ENCODE data around the gene ELAVL2. TPM values are rescaled to one million over a fixed set of nuclear protein-coding genes. Genes with fewer than 3 reads are reported as not detected.

ELAVL2 gene
- total RNA-seq, 1 experiment from 2014 or later = 16.8 TPM

DNA sequence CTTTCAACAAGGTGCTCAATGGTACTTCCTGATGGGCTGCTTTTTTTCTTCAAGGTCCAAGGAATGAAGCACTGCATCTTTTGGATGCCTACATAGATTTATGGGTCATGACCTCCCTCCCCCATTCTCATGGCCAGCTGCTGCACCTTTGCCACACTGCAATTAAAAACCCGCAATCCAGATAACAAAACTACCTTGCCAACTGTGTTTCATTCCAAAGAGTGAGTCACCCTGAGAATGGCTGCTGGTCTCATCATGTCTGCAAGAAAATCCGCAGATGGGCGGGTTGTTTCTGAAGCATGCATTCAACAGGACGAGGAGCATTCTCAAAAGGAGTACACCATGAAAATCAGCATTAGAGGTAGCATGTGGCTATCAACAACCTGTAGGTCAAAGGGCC is 139.8 kb downstream of the ELAVL2 start:
- H2BK12ac ChIP-seq (ENCODE audit: insufficient read length, low read depth, low read length) = no peak overlapping the region
- H4K20me1 ChIP-seq (ENCODE audit: control insufficient read depth, insufficient read depth, insufficient read length) = no peaks in the 10 kb centered on the region
- no peak overlapping the region for H3K14ac ChIP-seq (ENCODE audit: insufficient read depth, low read length)
- H2BK20ac ChIP-seq (ENCODE audit: low read depth, low read length, poor library complexity, severe bottlenecking) = no peak overlapping the region
- H3K27me3 ChIP-seq (ENCODE audit: insufficient read depth, low read length) = no peaks in the 10 kb centered on the region
- H4K5ac ChIP-seq (ENCODE audit: insufficient read length, low read depth, low read length) = no peak overlapping the region
- no peak overlapping the region for H4K91ac ChIP-seq (ENCODE audit: insufficient read length, low read depth, low read length)
- no peak overlapping the region for H4K8ac ChIP-seq (replicated peaks; ENCODE audit: insufficient read length, low read depth, low read length)
- H3K4me1 ChIP-seq (ENCODE audit: insufficient read depth, low read length) = peaks cover 15% of the 10 kb centered on the region; the same call in 1 of the 2 replicates
- no peak overlapping the region for H3K18ac ChIP-seq (ENCODE audit: insufficient read length, low read depth, low read length)
- no peak for DNase-seq
- H2BK5ac ChIP-seq (ENCODE audit: insufficient read length, low read length) = no peak overlapping the region
- peaks cover 0 to 20% (median 2%) of the 10 kb centered on the region in 3 experiments; a peak in 5 of 7 replicates for H3K36me3 Mint-ChIP-seq (ENCODE audit: insufficient read depth in 1 of 3, low read depth in 3 of 3)
- no peaks in the 10 kb centered on the region for H3K79me1 ChIP-seq (ENCODE audit: insufficient read depth, low read depth, low read length, poor library complexity, severe bottlenecking)
- H3K79me2 ChIP-seq (ENCODE audit: insufficient read depth, low read length) = peaks cover 2% of the 10 kb centered on the region; the same call in 1 of the 2 replicates
- H2BK15ac ChIP-seq (ENCODE audit: low read depth, low read length) = no peak overlapping the region
- H2BK120ac ChIP-seq (ENCODE audit: low read depth, low read length, poor library complexity, severe bottlenecking) = no peak overlapping the region
- H3K23me2 ChIP-seq (ENCODE audit: insufficient read length, low read depth, low read length, poor library complexity, severe bottlenecking) = no peaks in the 10 kb centered on the region
- H3K9me3 ChIP-seq (ENCODE audit: control insufficient read depth, low read depth, low read length) = no peaks in the 10 kb centered on the region
- TF ChIP-seq, protein P1, sequence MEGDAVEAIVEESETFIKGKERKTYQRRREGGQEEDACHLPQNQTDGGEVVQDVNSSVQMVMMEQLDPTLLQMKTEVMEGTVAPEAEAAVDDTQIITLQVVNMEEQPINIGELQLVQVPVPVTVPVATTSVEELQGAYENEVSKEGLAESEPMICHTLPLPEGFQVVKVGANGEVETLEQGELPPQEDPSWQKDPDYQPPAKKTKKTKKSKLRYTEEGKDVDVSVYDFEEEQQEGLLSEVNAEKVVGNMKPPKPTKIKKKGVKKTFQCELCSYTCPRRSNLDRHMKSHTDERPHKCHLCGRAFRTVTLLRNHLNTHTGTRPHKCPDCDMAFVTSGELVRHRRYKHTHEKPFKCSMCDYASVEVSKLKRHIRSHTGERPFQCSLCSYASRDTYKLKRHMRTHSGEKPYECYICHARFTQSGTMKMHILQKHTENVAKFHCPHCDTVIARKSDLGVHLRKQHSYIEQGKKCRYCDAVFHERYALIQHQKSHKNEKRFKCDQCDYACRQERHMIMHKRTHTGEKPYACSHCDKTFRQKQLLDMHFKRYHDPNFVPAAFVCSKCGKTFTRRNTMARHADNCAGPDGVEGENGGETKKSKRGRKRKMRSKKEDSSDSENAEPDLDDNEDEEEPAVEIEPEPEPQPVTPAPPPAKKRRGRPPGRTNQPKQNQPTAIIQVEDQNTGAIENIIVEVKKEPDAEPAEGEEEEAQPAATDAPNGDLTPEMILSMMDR (conservative IDR thresholded peaks at IDR 0.05) = no peak
- no peak overlapping the region for H2AK5ac ChIP-seq (ENCODE audit: insufficient read length, low read length)
- H3K27me3 Mint-ChIP-seq (ENCODE audit: low read depth) = no peaks in the 10 kb centered on the region
- H3K23ac ChIP-seq (ENCODE audit: insufficient read length, low read depth, low read length) = no peak overlapping the region
- H3K4ac ChIP-seq (ENCODE audit: low read depth, low read length) = no peak overlapping the region
- H3K4me3 Mint-ChIP-seq = no peak overlapping the region; a peak in 1 of 5 replicates
- no peak overlapping the region for H3K9ac ChIP-seq (ENCODE audit: extremely low read depth, insufficient read length, low read length)
- no peak overlapping the region for H3K56ac ChIP-seq (ENCODE audit: insufficient read length, low read depth, low read length)
- no peak overlapping the region for H2AFZ ChIP-seq (ENCODE audit: low read length)
- no peaks in the 10 kb centered on the region for H3K9me3 Mint-ChIP-seq
- no peak overlapping the region for H3K4me2 ChIP-seq (ENCODE audit: insufficient read depth, insufficient read length, low read length)
- H3K27ac ChIP-seq (ENCODE audit: insufficient read length, low read depth, low read length) = no peak overlapping the region
- peaks cover 52 to 69% of the 10 kb centered on the region in 2 experiments for H3K4me1 Mint-ChIP-seq
- WGBS (ENCODE audit: extremely low coverage, insufficient read length, low lambda C conversion rate) = no CpG with 5 or more reads among the region's 4 CpGs
- H3K27ac Mint-ChIP-seq = peak overlapping the region in 2 of 3 experiments; percentile 7 to 37; a peak in 3 of 7 replicates
- H3T11ph ChIP-seq (ENCODE audit: low read length) = no peak overlapping the region
